ENCODE results near the gene RNASE12.

DNA sequence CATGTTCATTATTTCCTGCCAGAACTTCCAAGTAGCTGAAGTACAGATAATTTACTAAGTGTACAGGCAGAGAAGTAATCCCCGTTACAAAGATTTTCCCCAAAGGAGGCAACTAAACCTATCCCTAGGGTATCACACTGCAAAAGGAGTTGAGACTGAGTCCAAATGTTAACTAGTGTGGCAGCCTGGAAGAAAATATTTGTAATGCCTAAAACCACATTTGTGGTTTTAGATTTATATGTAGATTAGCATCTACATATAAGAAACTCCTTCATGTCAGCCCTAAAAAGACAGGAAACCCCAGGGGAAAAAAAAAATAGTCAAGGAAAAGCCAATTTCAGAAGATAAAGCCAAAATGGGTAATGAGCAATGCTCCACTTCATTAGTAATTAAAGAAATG, 1.4 kb upstream of the RNASE12 start:
- no peak for TF ChIP-seq POLR2A (IDR thresholded peaks at IDR 0.05; ENCODE audit: low read depth, low read length)
- TF ChIP-seq, protein P1, sequence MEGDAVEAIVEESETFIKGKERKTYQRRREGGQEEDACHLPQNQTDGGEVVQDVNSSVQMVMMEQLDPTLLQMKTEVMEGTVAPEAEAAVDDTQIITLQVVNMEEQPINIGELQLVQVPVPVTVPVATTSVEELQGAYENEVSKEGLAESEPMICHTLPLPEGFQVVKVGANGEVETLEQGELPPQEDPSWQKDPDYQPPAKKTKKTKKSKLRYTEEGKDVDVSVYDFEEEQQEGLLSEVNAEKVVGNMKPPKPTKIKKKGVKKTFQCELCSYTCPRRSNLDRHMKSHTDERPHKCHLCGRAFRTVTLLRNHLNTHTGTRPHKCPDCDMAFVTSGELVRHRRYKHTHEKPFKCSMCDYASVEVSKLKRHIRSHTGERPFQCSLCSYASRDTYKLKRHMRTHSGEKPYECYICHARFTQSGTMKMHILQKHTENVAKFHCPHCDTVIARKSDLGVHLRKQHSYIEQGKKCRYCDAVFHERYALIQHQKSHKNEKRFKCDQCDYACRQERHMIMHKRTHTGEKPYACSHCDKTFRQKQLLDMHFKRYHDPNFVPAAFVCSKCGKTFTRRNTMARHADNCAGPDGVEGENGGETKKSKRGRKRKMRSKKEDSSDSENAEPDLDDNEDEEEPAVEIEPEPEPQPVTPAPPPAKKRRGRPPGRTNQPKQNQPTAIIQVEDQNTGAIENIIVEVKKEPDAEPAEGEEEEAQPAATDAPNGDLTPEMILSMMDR (IDR thresholded peaks at IDR 0.05; ENCODE audit: extremely low read depth in 1 of 2, insufficient read depth in 1 of 2, low read depth in 1 of 2, low read length in 2 of 2), result no peak
